ENCODE results near the gene PROX1.

PROX1 gene

GRCh38 chr1:214027498-214027897 is 39.7 kb downstream of the PROX1 start:
- no peak for DNase-seq

GRCh38 chr1:214028095-214028494 is 40.3 kb downstream of the PROX1 start:
- no peak for DNase-seq

GRCh38 chr1:214028649-214029406 is 41.1 kb downstream of the PROX1 start:
- DNase-seq, result no peak

GRCh38 chr1:214029796-214030195 is 42.0 kb downstream of the PROX1 start:
- DNase-seq, result no peak

- DNase-seq, result no peak
These were observed 43.5 kb downstream of the PROX1 start for GRCh38 chr1:214031267-214031650.

GRCh38 chr1:214037468-214037867 is 49.7 kb downstream of the PROX1 start:
- no peak for DNase-seq

- no peak for DNase-seq
These were observed 51.7 kb downstream of the PROX1 start for GRCh38 chr1:214039394-214040018.

GRCh38 chr1:214043167-214043566 is 55.4 kb downstream of the PROX1 start:
- DNase-seq, result no peak

- no peak for DNase-seq
These were observed 56.9 kb downstream of the PROX1 start for GRCh38 chr1:214044438-214045214.

- no peak for DNase-seq
These were observed 63.0 kb downstream of the PROX1 start for GRCh38 chr1:214050513-214051401.

GRCh38 chr1:214051786-214052185 is 64.0 kb downstream of the PROX1 start:
- DNase-seq, result no peak

GRCh38 chr1:214058076-214058475 is 70.3 kb downstream of the PROX1 start:
- DNase-seq, result no peak

GRCh38 chr1:214066190-214066589 is 78.4 kb downstream of the PROX1 start:
- DNase-seq, result no peak

- DNase-seq, result no peak
These were observed 79.2 kb downstream of the PROX1 start for GRCh38 chr1:214066936-214067335.

GRCh38 chr1:214067397-214067796 is 79.6 kb downstream of the PROX1 start:
- DNase-seq, result no peak

- DNase-seq, result no peak
These were observed 80.3 kb downstream of the PROX1 start for GRCh38 chr1:214067853-214068703.

GRCh38 chr1:214068979-214069378 is 81.2 kb downstream of the PROX1 start:
- no peak for DNase-seq

GRCh38 chr1:214071469-214071868 is 83.7 kb downstream of the PROX1 start:
- no peak for DNase-seq

GRCh38 chr1:214072426-214073157 is 84.8 kb downstream of the PROX1 start:
- no peak for DNase-seq

GRCh38 chr1:214074477-214074876 is 86.7 kb downstream of the PROX1 start:
- no peak for DNase-seq
